ENCODE data around the gene TSPAN31. TPM values are rescaled to one million over a fixed set of nuclear protein-coding genes. Genes with fewer than 3 reads are reported as not detected.

Gene TSPAN31
- total and polyA plus RNA-seq, 2 experiments from 2014 or later = 47.2 to 70.8 TPM

GRCh38 chr12:57756406-57757341 is 11.8 kb downstream of the TSPAN31 start:
- Histone ChIP-seq H2AFZ (no peak overlapping the region), H3K9ac (no peak overlapping the region), H3K27ac (no peak overlapping the region), H3K4me1 (ENCODE audit: insufficient read depth) (no peaks in the 10 kb centered on the region), H3K36me3 (ENCODE audit: low read depth) (no peaks in the 10 kb centered on the region), H3K9me2 (ENCODE audit: insufficient read depth) (no peaks in the 10 kb centered on the region), H3K4me3 (no peak overlapping the region), H3F3A (ENCODE audit: insufficient read depth) (peaks cover 11% of the 10 kb centered on the region), H3K4me2 (ENCODE audit: unreplicated experiment) (no peak overlapping the region), H4K20me1 (ENCODE audit: insufficient read depth) (no peaks in the 10 kb centered on the region), H3K9me3 (ENCODE audit: low read depth) (no peaks in the 10 kb centered on the region), H3K79me2 (ENCODE audit: insufficient read depth) (peaks cover 4% of the 10 kb centered on the region), H3K27me3 (replicated peaks; ENCODE audit: insufficient read depth) (peaks cover 22% of the 10 kb centered on the region)
- TF ChIP-seq EZH2 (IDR thresholded peaks at IDR 0.05; ENCODE audit: insufficient read depth, poor library complexity, severe bottlenecking) (no peak), EZH2phosphoT487 (IDR thresholded peaks at IDR 0.05; ENCODE audit: insufficient read depth, low read depth) (no peak)
- 86 to 90% methylated on average over 22 of the region's 22 CpGs for WGBS, 2 experiments (ENCODE audit: low coverage in 1 of 2, low lambda C conversion rate in 2 of 2, missing lambda C conversion rate in 2 of 2)
- in situ Hi-C loops (cut with MboI) = no loop called here
- DNase-seq = no peak

DNA sequence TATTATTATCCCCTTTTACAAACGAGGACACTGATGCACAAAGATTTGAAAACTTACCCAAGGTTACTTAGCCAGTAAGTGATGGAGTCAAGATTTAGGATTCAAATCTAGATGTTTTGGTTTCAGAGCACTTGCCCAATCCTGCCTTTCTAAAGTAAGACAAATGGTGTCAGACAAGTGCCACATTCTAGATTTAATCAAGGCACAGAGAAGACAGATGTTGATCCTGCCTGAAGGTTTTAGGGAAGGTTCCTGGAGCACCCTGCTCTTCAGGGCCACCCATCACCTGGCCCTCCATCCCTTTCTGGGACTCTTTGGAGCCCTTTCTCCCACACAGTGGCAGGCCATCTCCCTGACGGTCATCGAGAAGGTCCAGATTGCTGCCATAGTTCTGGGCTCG is 12.9 kb downstream of the TSPAN31 start:
- no peak overlapping the region for H3K9ac ChIP-seq
- no peaks in the 10 kb centered on the region for H3K9me2 ChIP-seq (ENCODE audit: insufficient read depth)
- no peaks in the 10 kb centered on the region for H3K36me3 ChIP-seq (ENCODE audit: low read depth)
- no peak for TF ChIP-seq EZH2 (IDR thresholded peaks at IDR 0.05; ENCODE audit: insufficient read depth, poor library complexity, severe bottlenecking)
- TF ChIP-seq EZH2phosphoT487 (IDR thresholded peaks at IDR 0.05; ENCODE audit: insufficient read depth, low read depth) = no peak
- no peak for DNase-seq
- no peak overlapping the region for H3K4me2 ChIP-seq (ENCODE audit: unreplicated experiment)
- in situ Hi-C loops (cut with MboI) = no loop called here
- no peak overlapping the region for H3K27ac ChIP-seq
- H4K20me1 ChIP-seq (ENCODE audit: insufficient read depth) = no peaks in the 10 kb centered on the region
- H3K9me3 ChIP-seq (ENCODE audit: low read depth) = no peaks in the 10 kb centered on the region
- 75 to 83% methylated on average over 4 of the region's 4 CpGs for WGBS, 2 experiments (ENCODE audit: low coverage in 1 of 2, low lambda C conversion rate in 2 of 2, missing lambda C conversion rate in 2 of 2)
- H3K79me2 ChIP-seq (ENCODE audit: insufficient read depth) = no peaks in the 10 kb centered on the region
- H3K4me3 ChIP-seq = no peak overlapping the region
- no peak overlapping the region for H2AFZ ChIP-seq
- peaks cover 22% of the 10 kb centered on the region for H3K27me3 ChIP-seq (replicated peaks; ENCODE audit: insufficient read depth)
- no peaks in the 10 kb centered on the region for H3K4me1 ChIP-seq (ENCODE audit: insufficient read depth)
- H3F3A ChIP-seq (ENCODE audit: insufficient read depth) = peaks cover 11% of the 10 kb centered on the region

GRCh38 chr12:57758552-57759359 is 13.9 kb downstream of the TSPAN31 start:
- no peaks in the 10 kb centered on the region for H4K20me1 ChIP-seq (ENCODE audit: insufficient read depth)
- TF ChIP-seq EZH2phosphoT487 (IDR thresholded peaks at IDR 0.05; ENCODE audit: insufficient read depth, low read depth) (no peak), EZH2 (IDR thresholded peaks at IDR 0.05; ENCODE audit: insufficient read depth, poor library complexity, severe bottlenecking) (no peak)
- no peak overlapping the region for H2AFZ ChIP-seq
- H3K9me3 ChIP-seq (ENCODE audit: low read depth) = no peaks in the 10 kb centered on the region
- H3K4me3 ChIP-seq = no peak overlapping the region
- no peaks in the 10 kb centered on the region for H3K36me3 ChIP-seq (ENCODE audit: low read depth)
- H3F3A ChIP-seq (ENCODE audit: insufficient read depth) = peaks cover 6% of the 10 kb centered on the region; the same call in 1 of the 2 replicates
- H3K79me2 ChIP-seq (ENCODE audit: insufficient read depth) = no peaks in the 10 kb centered on the region
- H3K27ac ChIP-seq = no peak overlapping the region
- in situ Hi-C loops (cut with MboI) = no loop called here
- peaks cover 22% of the 10 kb centered on the region for H3K27me3 ChIP-seq (replicated peaks; ENCODE audit: insufficient read depth)
- DNase-seq = no peak
- H3K9me2 ChIP-seq (ENCODE audit: insufficient read depth) = no peaks in the 10 kb centered on the region
- H3K4me1 ChIP-seq (ENCODE audit: insufficient read depth) = no peaks in the 10 kb centered on the region
- WGBS, 2 experiments (ENCODE audit: low coverage in 1 of 2, low lambda C conversion rate in 2 of 2, missing lambda C conversion rate in 2 of 2) = 78 to 84% methylated on average over 24 to 25 of the region's 25 CpGs
- no peak overlapping the region for H3K9ac ChIP-seq
- no peak overlapping the region for H3K4me2 ChIP-seq (ENCODE audit: unreplicated experiment)

DNA sequence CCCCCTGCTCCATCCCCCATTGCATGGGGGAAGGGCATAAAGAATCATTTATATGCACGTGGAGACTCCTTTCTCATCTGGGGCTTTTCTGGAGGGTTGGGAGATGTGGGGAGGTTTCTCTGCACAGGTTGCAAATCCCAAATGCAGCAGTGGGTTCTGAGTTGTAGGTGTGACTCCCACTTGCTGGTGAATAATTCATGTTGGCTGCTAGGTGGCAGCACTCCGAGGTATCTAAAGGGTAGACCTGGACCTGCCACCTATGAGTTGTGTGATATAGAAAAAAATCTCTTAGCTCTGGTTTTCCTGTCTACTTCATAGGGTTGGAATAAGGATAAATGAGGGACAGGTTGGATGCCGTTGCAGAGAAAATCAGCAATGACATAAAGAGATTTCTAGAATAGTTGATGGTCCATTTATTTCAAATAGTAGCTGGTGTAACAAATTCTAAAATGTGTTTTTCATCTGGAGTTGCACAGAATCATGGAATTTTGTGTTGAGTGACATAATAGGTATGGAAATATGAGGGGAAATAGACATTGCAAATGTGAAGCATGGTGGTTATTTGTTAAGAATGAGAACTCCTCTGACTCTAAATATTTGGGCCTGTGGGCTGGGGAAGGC is 14.6 kb downstream of the TSPAN31 start:
- Histone ChIP-seq H3K36me3 (ENCODE audit: low read depth) (no peaks in the 10 kb centered on the region), H4K20me1 (ENCODE audit: insufficient read depth) (no peaks in the 10 kb centered on the region), H3K9me2 (ENCODE audit: insufficient read depth) (no peaks in the 10 kb centered on the region), H3K79me2 (ENCODE audit: insufficient read depth) (no peaks in the 10 kb centered on the region), H3K4me3 (no peak overlapping the region), H3K4me2 (ENCODE audit: unreplicated experiment) (no peak overlapping the region), H2AFZ (no peak overlapping the region), H3K27me3 (replicated peaks; ENCODE audit: insufficient read depth) (peaks cover 15% of the 10 kb centered on the region), H3K9me3 (ENCODE audit: low read depth) (no peaks in the 10 kb centered on the region), H3F3A (ENCODE audit: insufficient read depth) (no peaks in the 10 kb centered on the region), H3K4me1 (ENCODE audit: insufficient read depth) (no peaks in the 10 kb centered on the region), H3K9ac (no peak overlapping the region), H3K27ac (no peak overlapping the region)
- 13 to 20% methylated on average over 3 of the region's 3 CpGs for WGBS, 2 experiments (ENCODE audit: low coverage in 1 of 2, low lambda C conversion rate in 2 of 2, missing lambda C conversion rate in 2 of 2)
- TF ChIP-seq EZH2 (IDR thresholded peaks at IDR 0.05; ENCODE audit: insufficient read depth, poor library complexity, severe bottlenecking) (no peak), EZH2phosphoT487 (IDR thresholded peaks at IDR 0.05; ENCODE audit: insufficient read depth, low read depth) (no peak)
- in situ Hi-C loops (cut with MboI) = no loop called here
- peak; percentile 46 for DNase-seq

Data from GM23248 (cell line).